Activated T-cell treated with anti-CD3 and anti-CD28 coated beads for 48 hours (primary cell): Measurements from ENCODE around the gene CDC40.

Experiments used
- DNase-seq: peaks from one replicate; pipeline ENCODE4 v3.0.0-alpha.2; 2020; ENCODE audit warnings: low read depth

The CDC40 gene

GRCh38 chr6:110180228-110181008 lies at the start of gene CDC40:
Gene CDC40 (plus strand): TSS chr6:110180427. CDS start chr6:110180445, 18 bp downstream.
- peak; percentile 37 for DNase-seq

- DNase-seq, result no peak
Observed at GRCh38 chr6:110137924-110138887, 42.0 kb upstream of the CDC40 start.

- DNase-seq, result no peak
Observed at GRCh38 chr6:110139052-110139451, 41.2 kb upstream of the CDC40 start.

GRCh38 chr6:110140650-110141049 lies 39.6 kb upstream of the CDC40 start:
- DNase-seq, result no peak

GRCh38 chr6:110147870-110148269 lies 32.4 kb upstream of the CDC40 start:
- no peak for DNase-seq

- DNase-seq, result no peak
Observed at GRCh38 chr6:110158479-110158878, 21.7 kb upstream of the CDC40 start.

- no peak for DNase-seq
Observed at GRCh38 chr6:110170081-110170480, 10.1 kb upstream of the CDC40 start.

- DNase-seq, result no peak
Observed at GRCh38 chr6:110173506-110174132, 6.6 kb upstream of the CDC40 start.

- peak; percentile 36 for DNase-seq
Observed at GRCh38 chr6:110178626-110179405, 1.4 kb upstream of the CDC40 start.

GRCh38 chr6:110179406-110180227 lies 610 bp upstream of the CDC40 start, which contains the start of gene WASF1:
Gene WASF1 (minus strand): TSS chr6:110179670. CDS start chr6:110127601, 52,069 bp downstream.
- peak; percentile 88 for DNase-seq

- DNase-seq, result no peak
Observed at GRCh38 chr6:110181131-110182030, 1.2 kb downstream of the CDC40 start.

- no peak for DNase-seq
Observed at GRCh38 chr6:110183292-110183885, 3.2 kb downstream of the CDC40 start.

- DNase-seq, result no peak
Observed at GRCh38 chr6:110185879-110186278, 5.7 kb downstream of the CDC40 start.

- no peak for DNase-seq
Observed at GRCh38 chr6:110188791-110189190, 8.6 kb downstream of the CDC40 start.

GRCh38 chr6:110190726-110191125 lies 10.5 kb downstream of the CDC40 start:
- no peak for DNase-seq

- no peak for DNase-seq
Observed at GRCh38 chr6:110191477-110191876, 11.2 kb downstream of the CDC40 start.

- no peak for DNase-seq
Observed at GRCh38 chr6:110195639-110196038, 15.4 kb downstream of the CDC40 start.

GRCh38 chr6:110196874-110197273 lies 16.6 kb downstream of the CDC40 start:
- DNase-seq, result no peak

GRCh38 chr6:110198561-110198960 lies 18.3 kb downstream of the CDC40 start:
- DNase-seq, result no peak
